ENCODE measurements around the gene TIAL1. TPM values are rescaled to one million over a fixed set of nuclear protein-coding genes. Genes with fewer than 3 reads are reported as not detected.

Gene TIAL1
- total and polyA plus RNA-seq, 2 of the 13 experiments (the other 11 are each of a cell fraction or from before 2014, with no cell fraction given), result 31.5 to 148 TPM

GRCh38 chr10:119614686-119615085 is 17.9 kb upstream of the TIAL1 start:
- in situ Hi-C loops (cut with HindIII; ENCODE audit: extremely low pct_ligation_motif_present, low pct_unique_long_range_greater_than_20kb), result no loop called here
- WGBS (ENCODE audit: low lambda C conversion rate), result 44% methylated on average over 5 of the region's 5 CpGs
- BruUV-seq (replicated peaks), result no TSS peak
- DNase-seq (ENCODE audit: low spot score) (no peak), FAIRE-seq (no peak), ATAC-seq (no peak)
- Histone ChIP-seq H3K4me3 (replicated peaks in 1 of 3; ENCODE audit: insufficient read depth in 1 of 3, low read depth in 2 of 3, low read length in 3 of 3) (no peak overlapping the region), H3K27me3 (ENCODE audit: control insufficient read depth in 1 of 2, insufficient read depth in 2 of 2, low read length in 2 of 2) (peaks cover 0 to 3% of the 10 kb centered on the region in 2 experiments; a peak in 1 of 5 replicates), H4K20me1 (ENCODE audit: insufficient read depth, low read length) (no peaks in the 10 kb centered on the region), H3K36me3 (replicated peaks in 1 of 2; ENCODE audit: control insufficient read depth in 1 of 2, insufficient read depth in 2 of 2, low read length in 2 of 2) (no peaks in the 10 kb centered on the region), H3K9me3 (ENCODE audit: low read length) (no peaks in the 10 kb centered on the region), H3K4me2 (ENCODE audit: low read depth, low read length) (no peak overlapping the region), H3K9ac (ENCODE audit: insufficient read depth, low read depth, low read length) (no peak overlapping the region), H2AFZ (ENCODE audit: low read length) (no peak overlapping the region), H3K79me2 (ENCODE audit: insufficient read depth, low read length) (no peaks in the 10 kb centered on the region), H3K4me1 (ENCODE audit: insufficient read depth, low read length) (peaks cover 32% of the 10 kb centered on the region), H3K27ac (ENCODE audit: extremely low read length, insufficient read depth, low read length) (no peak overlapping the region)
- POLR2A ChIA-PET, result no interaction called here
- TF ChIP-seq ZMYM2 (CRISPR knock-in tag; IDR thresholded peaks at IDR 0.05) (no peak), POGZ (CRISPR knock-in tag; IDR thresholded peaks at IDR 0.05) (no peak), EZH2 (conservative IDR thresholded peaks at IDR 0.05; ENCODE audit: low read depth, low read length) (no peak), IRX3 (CRISPR knock-in tag; IDR thresholded peaks at IDR 0.05; ENCODE audit: borderline replicate concordance, low read depth) (no peak), FOXA1 (IDR thresholded peaks at IDR 0.05) (no peak), FOXA1 (CRISPR knock-in tag; IDR thresholded peaks at IDR 0.05) (no peak), ETV6 (CRISPR knock-in tag; conservative IDR thresholded peaks at IDR 0.05) (no peak), ZNF879 (CRISPR knock-in tag; IDR thresholded peaks at IDR 0.05) (no peak), PPARG (CRISPR knock-in tag; conservative IDR thresholded peaks at IDR 0.05) (no peak), ZNF788 (CRISPR knock-in tag; IDR thresholded peaks at IDR 0.05; ENCODE audit: borderline replicate concordance) (no peak), HIVEP1 (CRISPR knock-in tag; IDR thresholded peaks at IDR 0.05) (no peak), CENPT (CRISPR knock-in tag; IDR thresholded peaks at IDR 0.05; ENCODE audit: low read depth) (no peak), NONO (IDR thresholded peaks at IDR 0.05) (no peak), NONO (CRISPR knock-in tag; conservative IDR thresholded peaks at IDR 0.05) (no peak)
- TF ChIP-seq, protein P1, sequence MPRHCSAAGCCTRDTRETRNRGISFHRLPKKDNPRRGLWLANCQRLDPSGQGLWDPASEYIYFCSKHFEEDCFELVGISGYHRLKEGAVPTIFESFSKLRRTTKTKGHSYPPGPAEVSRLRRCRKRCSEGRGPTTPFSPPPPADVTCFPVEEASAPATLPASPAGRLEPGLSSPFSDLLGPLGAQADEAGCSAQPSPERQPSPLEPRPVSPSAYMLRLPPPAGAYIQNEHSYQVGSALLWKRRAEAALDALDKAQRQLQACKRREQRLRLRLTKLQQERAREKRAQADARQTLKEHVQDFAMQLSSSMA (CRISPR knock-in tag; IDR thresholded peaks at IDR 0.05), result no peak
- intact Hi-C loops (cut with micrococcal nuclease; ENCODE audit: unreplicated experiment), result loop anchor here (10.0 kb wide), 1 partner anchor 140 kb away; no protein-coding TSS in a partner anchor
- CTCF ChIA-PET (ENCODE audit: low intra/inter-chr PET ratio, low total read pairs), result no interaction called here

All from HepG2 (cell line).